Upper lobe of left lung (tissue), 4 donors: ENCODE data around the gene TRPM5.

Experiments used
- CTCF ChIP-seq, 6 experiments: fragments of 450-650 bp in 4 of 6; fragments of 200-600 bp in 2 of 6; sonication (generic) in 2 of 6; IDR thresholded peaks; one replicate each; pipeline ENCODE4 v1.5.1; 2016 to 2019; ENCODE audit warnings: antibody characterized with exemption in 6 of 6
- POLR2AphosphoS5 ChIP-seq, 2 donors: sonication (generic); formaldehyde crosslinking; IDR thresholded peaks; one replicate each; pipeline ENCODE4 v1.5.1; 2017; ENCODE audit warnings: antibody characterized with exemption in 2 of 2

GRCh38 chr11:2410616-2411015, 33.7 kb downstream of the TRPM5 start:
- no peak for TF ChIP-seq POLR2AphosphoS5 (IDR thresholded peaks at IDR 0.05)
- TF ChIP-seq CTCF (IDR thresholded peaks at IDR 0.05): no peak
